Keratinocyte (primary cell): ENCODE measurements around the gene DIAPH1. TPM values are rescaled to one million over a fixed set of nuclear protein-coding genes. Genes with fewer than 3 reads are reported as not detected.

Experiments
- DNase-seq: peaks from one replicate; pipeline ENCODE4 v3.0.0-alpha.2; 2011; ENCODE audit warnings: low read depth, missing footprints, low spot score
- FAIRE-seq: peaks from 2 replicates; lab custom pipeline; 2011; peaks lifted over from hg19 to GRCh38; lab: Jason Lieb, UNC
- H2AFZ ChIP-seq: 2 replicates; pipeline ENCODE4 v1.6.0; 2012; ENCODE audit warnings: low read length, control low read depth, inconsistent platforms; ENCODE audit not compliant: control insufficient read depth
- H3K27ac ChIP-seq: 2 replicates; pipeline ENCODE4 v1.5.1; 2011; ENCODE audit warnings: low read length; ENCODE audit not compliant: control insufficient read depth, insufficient read depth
- H3K27me3 ChIP-seq: 3 replicates; pipeline ENCODE4 v1.6.0; 2011; ENCODE audit warnings: low read length; ENCODE audit not compliant: control insufficient read depth, insufficient read depth; ENCODE audit errors: extremely low read depth
- H3K36me3 ChIP-seq, 2 experiments: 2 replicates in 1 of 2; 3 replicates in 1 of 2; pipeline ENCODE4 v1.5.1; 2011; ENCODE audit warnings: low read length in 2 of 2, mild to moderate bottlenecking in 1 of 2; ENCODE audit not compliant: control insufficient read depth in 2 of 2, insufficient read depth in 2 of 2; ENCODE audit errors: extremely low read depth in 1 of 2
- H3K4me1 ChIP-seq: 3 replicates; pipeline ENCODE4 v1.5.1; 2011; ENCODE audit warnings: low read length; ENCODE audit not compliant: control insufficient read depth, insufficient read depth; ENCODE audit errors: extremely low read depth
- H3K4me2 ChIP-seq: 3 replicates; pipeline ENCODE4 v1.6.0; 2011; ENCODE audit warnings: low read depth, low read length; ENCODE audit not compliant: control insufficient read depth, insufficient read depth; ENCODE audit errors: extremely low read depth
- H3K4me3 ChIP-seq, 3 experiments: fragments of 200-600 bp in 1 of 3; sonication (generic) in 1 of 3; 2 replicates in 2 of 3; 3 replicates in 1 of 3; pipeline ENCODE4 v1.5.1; 2011 to 2016; ENCODE audit warnings: low read length in 3 of 3, mild to moderate bottlenecking in 3 of 3, control low read depth in 2 of 3, inconsistent platforms in 1 of 3, low read depth in 1 of 3, mixed read lengths in 1 of 3, mixed run types in 1 of 3, moderate library complexity in 1 of 3; ENCODE audit not compliant: control insufficient read depth in 2 of 3, insufficient read depth in 2 of 3; ENCODE audit errors: extremely low read depth in 1 of 3
- H3K79me2 ChIP-seq: 2 replicates; pipeline ENCODE4 v1.6.0; 2012; ENCODE audit warnings: low read length; ENCODE audit not compliant: control insufficient read depth, insufficient read depth
- H3K9ac ChIP-seq: 3 replicates; pipeline ENCODE4 v1.6.0; 2011; ENCODE audit warnings: low read length; ENCODE audit not compliant: control insufficient read depth, insufficient read depth; ENCODE audit errors: extremely low read depth
- H3K9me1 ChIP-seq: 3 replicates; pipeline ENCODE4 v1.6.0; 2011; ENCODE audit warnings: low read length; ENCODE audit not compliant: control insufficient read depth, insufficient read depth; ENCODE audit errors: extremely low read depth
- H3K9me3 ChIP-seq: 2 replicates; pipeline ENCODE4 v1.5.1; 2012; ENCODE audit warnings: low read depth, low read length; ENCODE audit not compliant: control insufficient read depth
- H4K20me1 ChIP-seq: 3 replicates; pipeline ENCODE4 v1.6.0; 2011; ENCODE audit warnings: low read length; ENCODE audit not compliant: control insufficient read depth, insufficient read depth; ENCODE audit errors: extremely low read depth
- CTCF ChIP-seq, 3 experiments: IDR thresholded peaks in 1 of 3; conservative IDR thresholded peaks in 1 of 3; optimal IDR thresholded peaks in 1 of 3; 2 replicates in 2 of 3; 3 replicates in 1 of 3; pipeline versions ENCODE3 to v1.5.1; 2011; ENCODE audit warnings: low read length in 3 of 3, mild to moderate bottlenecking in 3 of 3, moderate library complexity in 2 of 3, control low read depth in 1 of 3, inconsistent platforms in 1 of 3; ENCODE audit not compliant: insufficient read depth in 2 of 3; ENCODE audit errors: extremely low read depth in 1 of 3
- EZH2 ChIP-seq: IDR thresholded peaks from one replicate; pipeline ENCODE4 v1.6.1; 2012; ENCODE audit warnings: inconsistent platforms, mild to moderate bottlenecking, low read length, moderate library complexity
- dilution Hi-C: fragments of 300-500 bp; cut with MboI; formaldehyde crosslinking; loops from one replicate; pipeline ENCODE4 v1.7.0; 2020; ENCODE audit warnings: low sequenced_read_pairs; ENCODE audit not compliant: extremely low pct_ligation_motif_present
- polyA plus RNA-seq, 5 experiments: library from polyadenylated mRNA; depleted of rRNA in 3 of 5; stranded (reverse) in 3 of 5; stranded (forward) in 1 of 5; unstranded in 1 of 5; fragments of >200 nt; gene quantifications; 1 replicate in 1 of 5; 2 replicates in 3 of 5; 3 replicates in 1 of 5; pipeline versions ENCODE4 v1.2.1 to v1.2.3, GENCODE V29; 2011 to 2012; ENCODE audit warnings: missing spikeins in 2 of 5, low read depth in 1 of 5, low replicate concordance in 1 of 5

The DIAPH1 gene
- polyA plus RNA-seq, 1 donor (not counting 4 experiments of a cell fraction or from before 2014, with no cell fraction given) = 72.0 TPM

- FAIRE-seq = no peak
- H4K20me1 ChIP-seq = peaks cover 4% of the 10 kb centered on the region
- peaks cover 26 to 35% of the 10 kb centered on the region in 2 experiments for H3K36me3 ChIP-seq
- dilution Hi-C loops = no loop called here
- H2AFZ ChIP-seq = no peak overlapping the region
- no peak overlapping the region for H3K9ac ChIP-seq
- no peak overlapping the region for H3K4me3 ChIP-seq
- peaks cover 44% of the 10 kb centered on the region for H3K79me2 ChIP-seq
- no peak for DNase-seq
- no peak overlapping the region for H3K27ac ChIP-seq
- no peak for TF ChIP-seq CTCF (optimal IDR thresholded peaks at IDR 0.05 in 1 of 3, IDR thresholded peaks at IDR 0.05 in 1 of 3, conservative IDR thresholded peaks at IDR 0.05 in 1 of 3; ENCODE audit: extremely low read depth in 1 of 3, insufficient read depth in 2 of 3, low read length in 3 of 3)
- no peak for TF ChIP-seq EZH2
- no peaks in the 10 kb centered on the region for H3K27me3 ChIP-seq
- peaks cover 8% of the 10 kb centered on the region for H3K4me1 ChIP-seq
- no peak overlapping the region for H3K4me2 ChIP-seq
- no peaks in the 10 kb centered on the region for H3K9me1 ChIP-seq
- H3K9me3 ChIP-seq = no peaks in the 10 kb centered on the region
These were observed 11.9 kb upstream of the DIAPH1 start for GRCh38 chr5:141630570-141631140.

DNA sequence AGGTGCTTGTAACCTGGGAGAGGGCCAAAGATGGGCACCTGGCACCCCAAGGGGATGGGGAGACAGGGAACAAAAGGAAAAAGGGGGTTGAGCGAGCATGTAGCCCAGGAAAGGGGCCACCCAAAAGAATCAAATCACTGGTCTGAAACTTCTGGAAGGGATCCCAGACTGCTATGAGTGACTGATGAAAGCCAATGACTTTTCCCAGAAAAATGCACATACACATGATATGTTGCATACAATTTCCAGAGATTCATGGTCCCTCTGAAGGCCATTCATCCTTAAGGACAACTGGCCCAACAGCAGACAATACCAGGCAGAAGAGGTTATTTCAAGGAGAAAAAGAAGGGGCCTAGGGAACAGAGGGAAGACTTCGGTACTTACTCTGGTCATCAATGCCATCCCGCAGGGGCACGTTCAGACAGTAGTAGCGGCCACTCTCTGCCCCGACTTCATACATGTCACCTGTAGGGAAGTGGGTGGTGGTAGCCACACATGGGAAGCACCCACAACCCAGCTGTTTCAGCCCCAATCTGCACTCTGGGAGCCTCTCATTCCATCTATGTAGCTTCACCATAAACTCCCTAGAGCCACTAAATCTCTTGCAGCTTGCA is 9.5 kb upstream of the DIAPH1 start:
- H3K4me2 ChIP-seq = no peak overlapping the region
- H3K9me1 ChIP-seq = no peaks in the 10 kb centered on the region
- peaks cover 24% of the 10 kb centered on the region for H3K79me2 ChIP-seq
- no peak overlapping the region for H2AFZ ChIP-seq
- no peak overlapping the region for H3K27ac ChIP-seq
- no peak overlapping the region for H3K9ac ChIP-seq
- no peak overlapping the region for H3K4me3 ChIP-seq
- FAIRE-seq = no peak
- H3K9me3 ChIP-seq = no peaks in the 10 kb centered on the region
- no peaks in the 10 kb centered on the region for H3K27me3 ChIP-seq
- H4K20me1 ChIP-seq = peaks cover 4% of the 10 kb centered on the region
- dilution Hi-C loops = no loop called here
- H3K4me1 ChIP-seq = no peaks in the 10 kb centered on the region
- DNase-seq = no peak
- TF ChIP-seq EZH2 (no peak), CTCF (optimal IDR thresholded peaks at IDR 0.05 in 1 of 3, IDR thresholded peaks at IDR 0.05 in 1 of 3, conservative IDR thresholded peaks at IDR 0.05 in 1 of 3; ENCODE audit: extremely low read depth in 1 of 3, insufficient read depth in 2 of 3, low read length in 3 of 3) (no peak)
- peaks cover 38 to 41% of the 10 kb centered on the region in 2 experiments for H3K36me3 ChIP-seq
